Measurements from ENCODE around the gene SORBS2.

GRCh38 chr4:185559915-185560281, 252.1 kb downstream of the SORBS2 start:
- TF ChIP-seq CTCF (IDR thresholded peaks at IDR 0.05; ENCODE audit: borderline replicate concordance, extremely low read depth, low read length, poor library complexity, severe bottlenecking) (no peak), EZH2 (IDR thresholded peaks at IDR 0.05; ENCODE audit: borderline replicate concordance, low read depth, low read length, severe bottlenecking) (no peak)

All from DND-41 (cell line).